HG03060 (cell line): ENCODE data around the gene STK32B.

Experiments
- ATAC-seq: cut with Tn5 transposase; IDR thresholded peaks from one replicate; pipeline ENCODE4 v1.9.1; 2021; ENCODE audit warnings: low read depth, moderate number of reproducible peaks; ENCODE audit not compliant: unreplicated experiment

Gene STK32B

GRCh38 chr4:5479518-5480060 is 428.3 kb downstream of the STK32B start:
- no peak for ATAC-seq

- no peak for ATAC-seq
Observed at GRCh38 chr4:5488413-5488812, 437.1 kb downstream of the STK32B start.

GRCh38 chr4:5489260-5489659 is 438.0 kb downstream of the STK32B start:
- ATAC-seq, result no peak

- no peak for ATAC-seq
Observed at GRCh38 chr4:5497489-5497888, 446.2 kb downstream of the STK32B start.

- no peak for ATAC-seq
Observed at GRCh38 chr4:5500165-5500564, 448.9 kb downstream of the STK32B start.

- ATAC-seq, result no peak
Observed at GRCh38 chr4:5503336-5503936, 452.2 kb downstream of the STK32B start.

- no peak for ATAC-seq
Observed at GRCh38 chr4:5504486-5504885, 453.2 kb downstream of the STK32B start.

- no peak for ATAC-seq
Observed at GRCh38 chr4:5510504-5510903, 459.2 kb downstream of the STK32B start.

GRCh38 chr4:5511791-5512190 is 460.5 kb downstream of the STK32B start:
- no peak for ATAC-seq

- ATAC-seq, result no peak
Observed at GRCh38 chr4:5515646-5516045, 464.4 kb downstream of the STK32B start.

GRCh38 chr4:5517372-5517771 is 466.1 kb downstream of the STK32B start:
- no peak for ATAC-seq

- ATAC-seq, result no peak
Observed at GRCh38 chr4:5524446-5525299, 473.4 kb downstream of the STK32B start.

GRCh38 chr4:5526080-5526846 is 475.0 kb downstream of the STK32B start:
- no peak for ATAC-seq

- no peak for ATAC-seq
Observed at GRCh38 chr4:5527211-5527610, 475.9 kb downstream of the STK32B start.

- no peak for ATAC-seq
Observed at GRCh38 chr4:5528031-5528436, 476.8 kb downstream of the STK32B start.

- ATAC-seq, result no peak
Observed at GRCh38 chr4:5532100-5532499, 480.8 kb downstream of the STK32B start.

- ATAC-seq, result no peak
Observed at GRCh38 chr4:5539584-5539983, 488.3 kb downstream of the STK32B start.

GRCh38 chr4:5541169-5541568 is 489.9 kb downstream of the STK32B start:
- no peak for ATAC-seq

GRCh38 chr4:5543681-5544080 is 492.4 kb downstream of the STK32B start:
- ATAC-seq, result no peak

- no peak for ATAC-seq
Observed at GRCh38 chr4:5544762-5545161, 493.5 kb downstream of the STK32B start.

GRCh38 chr4:5545271-5545670 is 494.0 kb downstream of the STK32B start:
- ATAC-seq, result no peak
